Endodermal cell (in vitro differentiated cells): ENCODE results near the gene PRSS35. TPM values are rescaled to one million over a fixed set of nuclear protein-coding genes. Genes with fewer than 3 reads are reported as not detected.
A peak's percentile ranks its signal among the peaks of the same experiment; 100 is the strongest.

Experiments
- DNase-seq: peaks from one replicate; pipeline ENCODE4 v3.0.0-alpha.2; 2017
- H3K27ac ChIP-seq: 2 replicates; pipeline ENCODE4 v1.5.1; 2013; ENCODE audit warnings: mild to moderate bottlenecking, low read depth, low read length, moderate library complexity
- H3K27me3 ChIP-seq: 2 replicates; pipeline ENCODE4 v1.6.1; 2013; ENCODE audit warnings: mild to moderate bottlenecking, low read length, moderate library complexity; ENCODE audit not compliant: insufficient read depth, control insufficient read depth, poor library complexity, severe bottlenecking
- H3K36me3 ChIP-seq: 2 replicates; pipeline ENCODE4 v1.7.0; 2013; ENCODE audit warnings: mild to moderate bottlenecking, low read length, moderate library complexity; ENCODE audit not compliant: control insufficient read depth, insufficient read depth
- H3K4me1 ChIP-seq: one replicate; pipeline ENCODE4 v1.7.0; 2013; ENCODE audit warnings: low read length; ENCODE audit not compliant: control insufficient read depth, insufficient read depth
- H3K4me3 ChIP-seq: 2 replicates; pipeline ENCODE4 v1.5.1; 2013; ENCODE audit warnings: mild to moderate bottlenecking, low read length, moderate library complexity
- H3K9ac ChIP-seq: 2 replicates; pipeline ENCODE4 v1.6.1; 2013; ENCODE audit warnings: mild to moderate bottlenecking, low read length, moderate library complexity; ENCODE audit not compliant: poor library complexity, severe bottlenecking; ENCODE audit errors: extremely low read depth
- H3K9me3 ChIP-seq: 2 replicates; pipeline ENCODE4 v1.6.1; 2013; ENCODE audit warnings: mild to moderate bottlenecking, low read length, moderate library complexity; ENCODE audit not compliant: control insufficient read depth
- H3K27ac Mint-ChIP-seq: 2 replicates; pipeline ENCODE4 v1.8.0; 2020; ENCODE audit warnings: mixed read lengths
- H3K27me3 Mint-ChIP-seq: 2 replicates; pipeline ENCODE4 v1.8.0; 2021; ENCODE audit warnings: mild to moderate bottlenecking, mixed read lengths; ENCODE audit not compliant: insufficient read depth
- H3K36me3 Mint-ChIP-seq: 2 replicates; pipeline ENCODE4 v1.8.0; 2020; ENCODE audit warnings: low read depth, mixed read lengths
- H3K4me1 Mint-ChIP-seq: 2 replicates; pipeline ENCODE4 v1.8.0; 2020; ENCODE audit warnings: mixed read lengths
- H3K4me3 Mint-ChIP-seq: 2 replicates; pipeline ENCODE4 v1.8.0; 2020; ENCODE audit warnings: mild to moderate bottlenecking, moderate library complexity, mixed read lengths
- H3K9me3 Mint-ChIP-seq: 2 replicates; pipeline ENCODE4 v1.8.0; 2020; ENCODE audit warnings: mild to moderate bottlenecking, mixed read lengths
- CTCF ChIP-seq: fragments of 200-600 bp; sonication (generic); conservative IDR thresholded peaks from 2 replicates; pipeline ENCODE4 v1.5.0; 2021; ENCODE audit warnings: antibody characterized with exemption, mild to moderate bottlenecking
- WGBS, 2 experiments: methylation state at CpG; one replicate each; pipeline versions ENCODE4 v1.1.5 to v1.1.7; 2013; ENCODE audit warnings: missing lambda C conversion rate in 2 of 2, mixed read lengths in 1 of 2; ENCODE audit not compliant: insufficient coverage in 1 of 2, insufficient read length in 1 of 2; 5-methylcytosine and 5-hydroxymethylcytosine counted together
- total RNA-seq, 2 donors: library from RNA; stranded (reverse); fragmentation: NEBNext Ultra II Directional in 1 of 2; extraction: Animal tissue kit (Norgen Biotek cat#: 25700) in 1 of 2; gene quantifications; 2 replicates in 1 of 2; 3 replicates in 1 of 2; pipeline ENCODE4 v1.2.1, GENCODE V29; 2021

The PRSS35 gene
- total RNA-seq, 2 donors from 2014 or later, result 2.1 to 3.8 TPM

- WGBS, 2 experiments, result 0 to 22% methylated on average over 1 to 3 of the region's 4 CpGs
- Histone ChIP-seq H3K9me3 (no peaks in the 10 kb centered on the region), H3K9ac (no peak overlapping the region), H3K36me3 (no peaks in the 10 kb centered on the region), H3K4me3 (peak overlapping the region; percentile 79), H3K27me3 (no peaks in the 10 kb centered on the region), H3K27ac (no peak overlapping the region), H3K4me1 (no peaks in the 10 kb centered on the region)
- Mint-ChIP-seq H3K9me3 (no peaks in the 10 kb centered on the region), H3K27me3 (peaks cover 7% of the 10 kb centered on the region), H3K4me1 (peaks cover 14% of the 10 kb centered on the region), H3K36me3 (no peaks in the 10 kb centered on the region), H3K4me3 (no peak overlapping the region), H3K27ac (no peak overlapping the region)
- DNase-seq, result peak; percentile 69
- TF ChIP-seq CTCF, result peak; percentile 93
These were observed 2.6 kb downstream of the PRSS35 start for GRCh38 chr6:83514866-83515466.

- H3K27ac Mint-ChIP-seq, result no peak overlapping the region
- no peaks in the 10 kb centered on the region for H3K4me1 ChIP-seq
- peaks cover 11% of the 10 kb centered on the region for H3K4me1 Mint-ChIP-seq
- no peaks in the 10 kb centered on the region for H3K36me3 ChIP-seq
- no peak overlapping the region for H3K4me3 Mint-ChIP-seq
- H3K36me3 Mint-ChIP-seq, result no peaks in the 10 kb centered on the region
- WGBS, 2 experiments, result 50% methylated on average over 1 of the region's 1 CpG
- DNase-seq, result peak; percentile 58
- H3K4me3 ChIP-seq, result no peak overlapping the region
- H3K27ac ChIP-seq, result no peak overlapping the region
- no peaks in the 10 kb centered on the region for H3K27me3 ChIP-seq
- peaks cover 7% of the 10 kb centered on the region for H3K27me3 Mint-ChIP-seq
- no peaks in the 10 kb centered on the region for H3K9me3 ChIP-seq
- no peaks in the 10 kb centered on the region for H3K9me3 Mint-ChIP-seq
- no peak for TF ChIP-seq CTCF
- no peak overlapping the region for H3K9ac ChIP-seq
These were observed 5.2 kb downstream of the PRSS35 start for GRCh38 chr6:83517500-83517899.

GRCh38 chr6:83518816-83519480 lies 6.6 kb downstream of the PRSS35 start:
- Histone ChIP-seq H3K27ac (no peak overlapping the region), H3K9me3 (no peaks in the 10 kb centered on the region), H3K9ac (no peak overlapping the region), H3K36me3 (no peaks in the 10 kb centered on the region), H3K4me1 (no peaks in the 10 kb centered on the region), H3K27me3 (no peaks in the 10 kb centered on the region), H3K4me3 (no peak overlapping the region)
- H3K27me3 Mint-ChIP-seq, result peaks cover 2% of the 10 kb centered on the region
- H3K27ac Mint-ChIP-seq, result no peak overlapping the region
- H3K9me3 Mint-ChIP-seq, result no peaks in the 10 kb centered on the region
- peak; percentile 55 for TF ChIP-seq CTCF
- 100% methylated on average over 3 of the region's 4 CpGs; no CpG with 5 or more reads in 1 of the 2 experiments for WGBS, 2 experiments
- no peak overlapping the region for H3K4me3 Mint-ChIP-seq
- H3K4me1 Mint-ChIP-seq, result peaks cover 5% of the 10 kb centered on the region
- no peaks in the 10 kb centered on the region for H3K36me3 Mint-ChIP-seq
- no peak for DNase-seq
